Dendritic cell treated with granulocyte-macrophage colony-stimulating factor and Interleukin-4, amounts not matched to agents 40 ng/mL and 50 ng/mL, for 4 days (primary cell): ENCODE results near the gene PGRMC2.

Experiments
- H3K27ac Mint-ChIP-seq: one replicate; pipeline ENCODE4 v1.8.0; 2022; ENCODE audit warnings: mild to moderate bottlenecking, mixed read lengths
- H3K27me3 Mint-ChIP-seq: one replicate; pipeline ENCODE4 v1.8.0; 2022; ENCODE audit warnings: mild to moderate bottlenecking, mixed read lengths
- H3K36me3 Mint-ChIP-seq: one replicate; pipeline ENCODE4 v1.8.0; 2022; ENCODE audit warnings: low read depth, mixed read lengths
- H3K4me1 Mint-ChIP-seq: one replicate; pipeline ENCODE4 v1.8.0; 2022; ENCODE audit warnings: low read depth, mixed read lengths
- H3K4me3 Mint-ChIP-seq: one replicate; pipeline ENCODE4 v1.8.0; 2022; ENCODE audit warnings: mild to moderate bottlenecking, moderate library complexity, mixed read lengths
- H3K9me3 Mint-ChIP-seq: one replicate; pipeline ENCODE4 v1.8.0; 2022; ENCODE audit warnings: mixed read lengths
- intact Hi-C: fragments of 100-400 bp; cut with micrococcal nuclease; formaldehyde crosslinking; loops from one replicate; pipeline ENCODE4 v1.15.0; 2022

The PGRMC2 gene

DNA sequence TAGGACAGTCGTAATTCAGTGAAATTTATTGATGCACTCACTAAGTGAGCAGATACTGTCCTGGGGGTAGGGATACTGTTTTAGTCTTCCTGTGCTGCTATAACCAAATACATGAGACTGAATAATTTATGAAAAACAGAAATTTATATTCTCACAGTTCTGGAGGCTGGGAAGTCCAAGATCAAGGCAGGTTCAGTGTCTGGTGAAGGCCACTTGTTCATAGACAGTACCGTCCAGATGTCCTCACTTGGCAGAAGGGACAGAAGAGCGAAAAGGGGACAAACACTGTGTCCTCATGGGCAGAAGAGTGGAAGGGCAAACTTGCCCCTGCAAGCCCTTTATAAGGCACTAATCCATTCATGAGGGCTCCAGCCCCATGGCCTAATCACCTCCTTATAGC, 45.6 kb downstream of the PGRMC2 start:
- Mint-ChIP-seq H3K36me3 (no peaks in the 10 kb centered on the region), H3K27me3 (no peaks in the 10 kb centered on the region), H3K4me1 (no peaks in the 10 kb centered on the region), H3K27ac (no peak overlapping the region), H3K9me3 (peaks cover 30% of the 10 kb centered on the region), H3K4me3 (no peak overlapping the region)
- intact Hi-C loops: no loop called here

DNA sequence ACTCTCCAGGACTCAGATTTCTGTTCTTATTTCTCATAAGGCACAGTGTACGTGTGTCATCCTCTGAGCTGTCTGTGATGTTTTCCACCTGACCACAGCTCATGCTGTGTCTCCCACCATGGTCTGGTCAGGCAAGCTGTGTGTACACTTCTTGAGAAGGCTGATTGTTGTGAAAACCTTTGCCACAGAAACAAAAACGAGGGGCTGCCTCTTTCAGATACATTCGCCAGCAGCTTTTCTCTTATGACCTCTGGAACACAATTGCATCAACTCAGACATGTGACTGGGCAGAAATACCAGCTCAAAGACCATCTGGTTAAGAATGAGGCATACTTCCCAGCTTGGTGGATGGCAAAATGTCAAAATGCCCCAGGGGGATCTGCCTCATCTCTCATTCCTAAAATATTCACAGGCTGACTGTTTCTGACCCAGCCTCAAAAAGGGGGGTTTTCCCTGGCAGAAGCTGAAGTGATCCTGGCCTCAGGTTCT, 46.1 kb downstream of the PGRMC2 start:
- H3K27ac Mint-ChIP-seq: no peak overlapping the region
- H3K4me3 Mint-ChIP-seq: no peak overlapping the region
- peaks cover 29% of the 10 kb centered on the region for H3K9me3 Mint-ChIP-seq
- no peaks in the 10 kb centered on the region for H3K27me3 Mint-ChIP-seq
- intact Hi-C loops: no loop called here
- no peaks in the 10 kb centered on the region for H3K36me3 Mint-ChIP-seq
- no peaks in the 10 kb centered on the region for H3K4me1 Mint-ChIP-seq

DNA sequence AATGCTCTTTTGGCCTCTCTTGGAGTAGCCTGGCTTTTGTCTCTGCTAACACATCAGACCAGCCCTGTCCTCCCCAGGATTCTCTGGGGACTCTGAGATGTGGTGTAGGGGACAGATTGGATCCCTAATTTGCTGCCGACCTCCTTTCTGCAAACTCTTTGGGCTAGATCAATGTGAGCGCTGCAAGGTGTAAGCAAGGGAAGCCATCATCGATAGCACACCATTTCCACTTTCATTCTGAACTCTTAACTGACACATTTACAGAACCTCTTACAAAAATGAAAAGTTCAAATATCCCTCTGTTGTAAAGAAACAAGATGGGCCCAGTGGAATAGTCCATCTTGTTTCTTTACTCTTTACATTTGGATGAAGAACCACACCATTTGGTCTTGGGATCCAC, 46.6 kb downstream of the PGRMC2 start:
- H3K9me3 Mint-ChIP-seq: peaks cover 24% of the 10 kb centered on the region
- H3K4me1 Mint-ChIP-seq: no peaks in the 10 kb centered on the region
- no peak overlapping the region for H3K4me3 Mint-ChIP-seq
- intact Hi-C loops: no loop called here
- no peaks in the 10 kb centered on the region for H3K36me3 Mint-ChIP-seq
- H3K27ac Mint-ChIP-seq: no peak overlapping the region
- no peaks in the 10 kb centered on the region for H3K27me3 Mint-ChIP-seq

DNA sequence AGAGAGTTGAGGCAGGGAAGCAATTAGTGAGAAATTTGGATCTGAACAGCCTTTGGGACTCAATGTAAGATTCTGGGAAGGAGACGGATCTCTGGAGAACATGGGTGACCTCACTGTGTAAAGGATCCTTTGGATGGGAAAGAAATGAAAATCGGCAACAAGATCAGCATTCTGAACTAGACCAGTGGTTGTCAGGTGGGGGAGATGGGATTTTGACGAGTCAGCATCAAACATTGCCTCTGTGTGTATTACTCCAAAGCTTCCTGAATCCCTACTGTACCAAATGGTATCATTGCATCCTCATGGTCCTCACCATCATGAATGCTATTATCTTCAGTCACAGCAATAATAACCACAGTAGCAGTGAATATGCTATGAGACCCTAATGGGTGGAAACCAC, 52.8 kb downstream of the PGRMC2 start:
- Mint-ChIP-seq H3K36me3 (no peaks in the 10 kb centered on the region), H3K9me3 (no peaks in the 10 kb centered on the region)
- intact Hi-C loops: no loop called here

DNA sequence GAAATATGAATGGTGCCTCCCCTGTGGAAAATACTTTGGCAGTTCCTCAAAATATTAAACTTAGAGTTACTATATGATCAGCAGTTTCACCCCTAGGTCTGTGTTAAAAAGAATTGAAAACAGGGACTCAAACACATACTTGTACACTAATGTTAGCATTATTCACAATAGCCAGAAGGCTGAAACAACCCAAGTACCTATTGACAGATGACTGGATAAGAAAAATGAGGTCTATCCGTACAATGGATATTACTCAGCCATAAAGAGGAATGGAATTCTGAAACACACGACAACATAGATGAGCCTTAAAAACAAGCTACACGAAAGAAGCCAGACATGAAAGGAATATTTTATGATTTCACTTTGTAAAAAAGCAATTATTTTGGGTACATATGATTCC, 54.9 kb downstream of the PGRMC2 start:
- no peak overlapping the region for H3K27ac Mint-ChIP-seq
- intact Hi-C loops: no loop called here
- no peaks in the 10 kb centered on the region for H3K27me3 Mint-ChIP-seq
- H3K36me3 Mint-ChIP-seq: no peaks in the 10 kb centered on the region
- H3K4me1 Mint-ChIP-seq: no peaks in the 10 kb centered on the region
- no peak overlapping the region for H3K4me3 Mint-ChIP-seq
- no peaks in the 10 kb centered on the region for H3K9me3 Mint-ChIP-seq

More for the DNA sequence above, 52.8 kb downstream of the PGRMC2 start:
- H3K4me3 Mint-ChIP-seq: no peak overlapping the region
- no peaks in the 10 kb centered on the region for H3K4me1 Mint-ChIP-seq
- H3K27ac Mint-ChIP-seq: no peak overlapping the region
- H3K27me3 Mint-ChIP-seq: no peaks in the 10 kb centered on the region

DNA sequence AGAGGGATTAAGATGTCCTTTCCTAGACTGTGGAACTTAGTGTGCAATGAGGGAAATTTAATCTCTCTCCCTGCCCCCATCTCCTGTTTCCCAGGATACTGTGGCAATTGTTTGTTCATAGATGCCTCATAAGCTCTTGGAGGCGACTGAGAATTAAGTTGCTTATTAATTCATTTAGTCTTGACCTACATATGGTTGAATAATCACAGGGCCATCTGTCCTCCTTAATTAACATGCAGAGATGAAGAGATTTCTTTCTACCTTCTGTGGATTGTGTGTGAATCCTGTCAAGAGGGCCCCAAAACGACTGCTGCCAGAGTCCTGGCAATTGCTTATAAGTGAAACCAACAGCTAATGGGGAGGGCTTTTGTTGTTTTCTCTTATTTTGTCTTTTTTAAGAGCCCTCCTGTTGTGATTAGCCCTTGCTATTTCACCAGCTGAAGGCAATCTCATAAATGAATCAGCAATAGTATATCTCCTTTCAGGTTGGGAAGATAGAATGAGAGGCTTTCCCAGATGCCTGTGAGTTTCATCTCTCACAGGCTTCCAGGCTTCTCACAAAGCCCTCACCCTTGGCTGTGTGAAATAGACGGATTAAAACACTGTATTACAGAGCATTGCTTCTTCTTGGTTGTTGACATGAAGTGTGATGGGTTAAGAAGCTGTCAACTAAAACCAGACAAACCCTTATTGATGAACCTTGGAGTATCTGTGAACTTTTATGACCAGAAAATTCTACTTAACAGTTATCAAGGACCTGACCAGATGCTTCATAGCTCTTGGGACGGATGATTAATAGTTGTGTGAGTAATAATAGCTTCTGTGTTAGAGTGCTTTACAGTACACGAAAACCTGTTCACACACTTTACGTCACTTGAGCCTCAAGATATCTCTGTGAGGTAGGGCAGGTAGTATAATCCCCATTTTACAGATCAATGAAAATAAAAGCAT, 58.5 kb downstream of the PGRMC2 start:
- Mint-ChIP-seq H3K36me3 (no peaks in the 10 kb centered on the region), H3K4me3 (no peak overlapping the region), H3K4me1 (no peaks in the 10 kb centered on the region), H3K27me3 (no peaks in the 10 kb centered on the region), H3K27ac (no peak overlapping the region), H3K9me3 (no peaks in the 10 kb centered on the region)
- intact Hi-C loops: no loop called here

DNA sequence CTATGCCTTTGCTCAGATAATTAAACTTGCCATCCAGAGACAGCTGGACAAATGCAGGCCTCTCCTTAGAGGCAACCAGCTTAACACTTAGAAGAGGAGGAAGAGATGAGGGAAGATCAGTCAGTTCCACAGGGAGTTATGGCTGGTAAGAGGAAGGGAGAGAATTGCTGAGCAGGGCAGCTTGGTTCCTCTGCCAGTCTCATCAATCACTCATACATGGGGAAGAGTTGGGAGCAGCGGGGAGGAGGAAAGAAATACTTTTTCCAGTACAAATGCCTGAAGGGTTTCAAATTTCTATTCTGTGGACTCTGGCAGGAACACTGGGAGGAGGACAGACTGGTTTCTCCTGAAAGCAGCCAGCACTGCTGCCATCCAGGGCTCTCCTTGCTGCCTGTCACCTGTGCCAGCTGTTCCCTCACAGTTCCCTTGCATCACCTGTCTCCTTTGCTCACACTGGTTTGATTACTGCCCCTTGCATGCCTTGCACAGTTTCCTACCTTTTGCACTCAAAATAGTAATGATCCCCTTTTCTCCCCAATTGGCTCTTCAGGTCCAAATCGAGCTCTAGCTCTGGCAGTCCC, 59.5 kb downstream of the PGRMC2 start:
- no peaks in the 10 kb centered on the region for H3K36me3 Mint-ChIP-seq

DNA sequence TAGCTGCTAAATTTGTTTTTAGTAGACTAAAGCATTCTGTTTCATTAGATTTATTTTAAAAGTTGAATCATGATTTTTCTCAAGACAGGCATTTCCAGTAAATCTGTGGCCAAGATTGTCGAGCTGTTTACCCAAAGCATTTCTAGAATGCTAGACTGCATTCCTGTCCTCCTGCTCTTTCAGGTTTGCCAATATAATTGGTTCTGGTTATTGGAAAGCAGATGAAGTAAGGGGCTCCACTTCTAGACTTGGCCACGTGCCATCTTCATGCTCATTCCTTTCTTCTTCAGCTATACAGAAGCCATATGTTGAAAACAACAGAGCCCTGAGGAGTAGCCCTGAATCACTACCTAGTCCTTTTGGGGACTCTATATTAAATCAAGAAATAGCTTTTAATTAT, 62.5 kb downstream of the PGRMC2 start:
- no peak overlapping the region for H3K27ac Mint-ChIP-seq
- intact Hi-C loops: no loop called here
- no peaks in the 10 kb centered on the region for H3K9me3 Mint-ChIP-seq
- no peaks in the 10 kb centered on the region for H3K36me3 Mint-ChIP-seq
- no peaks in the 10 kb centered on the region for H3K27me3 Mint-ChIP-seq
- H3K4me1 Mint-ChIP-seq: no peaks in the 10 kb centered on the region
- no peak overlapping the region for H3K4me3 Mint-ChIP-seq

More for the DNA sequence above, 59.5 kb downstream of the PGRMC2 start:
- Mint-ChIP-seq H3K27ac (no peak overlapping the region), H3K27me3 (no peaks in the 10 kb centered on the region), H3K9me3 (no peaks in the 10 kb centered on the region), H3K4me3 (no peak overlapping the region), H3K4me1 (no peaks in the 10 kb centered on the region)
- intact Hi-C loops: no loop called here

DNA sequence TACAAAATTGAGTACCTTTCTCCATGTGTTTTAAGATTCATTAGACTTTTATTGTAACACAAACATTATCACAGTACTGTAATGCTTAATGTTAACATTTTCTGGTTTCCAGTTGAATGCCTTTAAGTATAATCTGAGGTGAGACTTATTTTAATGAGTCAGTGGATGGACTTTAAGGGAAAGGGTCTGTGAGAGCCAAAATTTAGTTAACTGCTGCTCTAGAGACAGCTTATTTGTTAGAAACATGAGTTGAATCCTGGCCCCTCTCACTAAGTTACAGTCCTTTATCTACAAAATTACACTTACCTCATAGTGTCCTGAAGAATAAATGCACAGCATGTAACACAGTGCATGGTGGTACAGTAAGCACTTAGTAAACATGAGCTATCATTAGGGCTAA, 66.0 kb downstream of the PGRMC2 start:
- intact Hi-C loops: no loop called here
- H3K9me3 Mint-ChIP-seq: no peaks in the 10 kb centered on the region
- no peak overlapping the region for H3K4me3 Mint-ChIP-seq
- no peaks in the 10 kb centered on the region for H3K27me3 Mint-ChIP-seq
- H3K36me3 Mint-ChIP-seq: no peaks in the 10 kb centered on the region
- H3K4me1 Mint-ChIP-seq: no peaks in the 10 kb centered on the region
- no peak overlapping the region for H3K27ac Mint-ChIP-seq

DNA sequence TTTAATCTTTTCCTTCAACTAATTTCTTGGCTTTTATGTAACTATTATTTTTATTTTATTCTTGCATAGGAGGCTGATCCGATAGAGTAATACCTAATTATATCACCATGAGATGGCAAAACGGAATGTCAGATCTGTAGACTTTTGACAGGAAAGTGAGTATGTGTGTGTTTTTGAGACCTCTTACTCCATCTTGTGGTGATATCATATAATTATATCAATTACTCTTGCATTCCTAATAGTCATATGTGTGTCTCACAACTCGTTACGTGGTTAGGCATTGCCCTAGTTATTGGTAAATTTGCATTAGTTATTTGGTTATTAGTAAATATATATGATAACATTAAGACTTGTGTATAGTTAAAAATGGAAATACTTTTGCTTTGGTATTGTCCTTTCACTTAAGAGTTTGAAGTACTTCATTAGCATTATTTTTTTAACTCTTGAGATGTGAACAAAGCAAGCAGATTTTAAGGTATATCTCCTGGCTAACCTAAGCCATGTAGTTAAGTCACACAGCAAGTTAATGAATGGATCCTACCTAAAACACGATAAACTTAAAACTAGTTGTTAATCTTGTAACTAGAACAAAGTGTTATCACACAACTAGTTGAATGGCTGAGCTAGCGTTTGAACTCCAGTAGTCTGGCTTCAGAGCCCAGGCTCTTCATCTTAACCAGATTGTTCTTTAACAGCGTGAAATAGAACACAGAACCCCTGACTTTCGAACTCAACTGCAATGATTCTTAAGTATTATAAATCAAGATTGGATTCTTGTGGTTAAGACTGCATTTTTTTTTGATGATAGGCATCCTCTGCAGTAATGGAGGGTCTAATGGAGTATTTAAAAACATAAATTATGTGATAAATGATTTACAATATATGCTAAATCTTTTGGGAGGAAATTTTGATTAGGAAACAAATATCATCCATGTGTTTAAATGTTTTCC, 67.1 kb downstream of the PGRMC2 start:
- Mint-ChIP-seq H3K36me3 (no peaks in the 10 kb centered on the region), H3K27me3 (no peaks in the 10 kb centered on the region), H3K4me1 (no peaks in the 10 kb centered on the region), H3K9me3 (no peaks in the 10 kb centered on the region), H3K27ac (no peak overlapping the region), H3K4me3 (no peak overlapping the region)
- intact Hi-C loops: no loop called here
